HS-27A (cell line): ENCODE data around the gene STARD3.

ENCODE experiments used
- DNase-seq: peaks from one replicate; pipeline ENCODE4 v3.0.0-alpha.2; 2012; ENCODE audit warnings: low read depth, missing footprints

The STARD3 gene

GRCh38 chr17:39672522-39673334 lies 35.8 kb downstream of the STARD3 start:
- DNase-seq: no peak

DNA sequence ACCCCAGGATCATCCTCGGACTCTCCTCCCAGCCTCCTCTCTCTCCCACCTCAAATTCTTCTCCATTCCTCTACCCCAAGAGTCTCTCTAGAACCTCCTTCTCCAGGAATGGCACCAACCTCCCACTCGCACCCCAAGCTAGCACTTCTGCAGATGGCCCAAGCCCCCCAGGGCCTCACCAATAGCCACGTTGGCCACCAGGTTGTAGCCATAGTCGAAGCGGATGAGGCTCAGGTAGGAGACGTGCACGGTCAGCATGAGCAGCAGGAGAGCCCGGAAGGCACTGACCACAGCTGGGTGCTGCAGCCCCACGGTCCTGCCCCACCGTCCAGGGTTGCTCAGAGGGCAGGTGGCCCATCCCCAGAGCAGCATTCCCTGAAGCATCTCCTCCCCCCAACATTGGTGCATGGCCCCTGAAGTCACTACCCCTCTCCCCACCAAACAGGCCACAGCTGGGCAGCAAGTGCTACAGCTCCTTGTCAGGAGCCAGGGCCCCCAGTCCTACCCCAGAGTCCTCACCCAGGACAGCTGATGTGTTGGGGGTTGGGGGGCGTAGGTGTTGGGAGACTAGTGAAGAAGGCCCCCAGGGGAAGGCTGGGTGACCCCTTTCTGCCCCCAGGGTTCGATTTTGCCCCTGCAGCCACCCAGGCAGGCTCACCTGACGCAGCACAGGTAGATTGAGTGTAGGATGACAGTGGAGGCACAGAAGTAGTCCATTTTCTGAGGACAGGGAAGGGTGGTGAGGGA lies 36.6 kb downstream of the STARD3 start:
- no peak for DNase-seq

DNA sequence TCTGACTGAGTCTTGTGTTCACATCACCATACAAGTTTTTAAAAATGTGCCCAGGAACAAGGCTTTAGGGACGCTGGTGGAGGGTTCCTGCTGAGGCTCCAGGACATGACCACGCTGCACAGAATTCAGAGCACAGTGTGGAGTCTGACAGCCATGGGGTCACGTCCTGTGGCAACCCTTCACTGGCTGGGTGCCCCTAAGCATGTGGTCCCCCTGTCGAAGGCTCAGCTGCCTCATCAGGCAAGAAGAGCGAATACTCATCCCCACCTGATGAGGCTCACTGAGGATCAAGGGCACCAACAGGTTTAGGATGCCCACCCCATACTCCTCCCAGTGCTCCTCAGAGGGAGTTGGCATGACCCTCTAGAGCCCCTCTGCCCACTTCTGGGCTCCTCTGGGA lies 37.2 kb downstream of the STARD3 start:
- DNase-seq: no peak

DNA sequence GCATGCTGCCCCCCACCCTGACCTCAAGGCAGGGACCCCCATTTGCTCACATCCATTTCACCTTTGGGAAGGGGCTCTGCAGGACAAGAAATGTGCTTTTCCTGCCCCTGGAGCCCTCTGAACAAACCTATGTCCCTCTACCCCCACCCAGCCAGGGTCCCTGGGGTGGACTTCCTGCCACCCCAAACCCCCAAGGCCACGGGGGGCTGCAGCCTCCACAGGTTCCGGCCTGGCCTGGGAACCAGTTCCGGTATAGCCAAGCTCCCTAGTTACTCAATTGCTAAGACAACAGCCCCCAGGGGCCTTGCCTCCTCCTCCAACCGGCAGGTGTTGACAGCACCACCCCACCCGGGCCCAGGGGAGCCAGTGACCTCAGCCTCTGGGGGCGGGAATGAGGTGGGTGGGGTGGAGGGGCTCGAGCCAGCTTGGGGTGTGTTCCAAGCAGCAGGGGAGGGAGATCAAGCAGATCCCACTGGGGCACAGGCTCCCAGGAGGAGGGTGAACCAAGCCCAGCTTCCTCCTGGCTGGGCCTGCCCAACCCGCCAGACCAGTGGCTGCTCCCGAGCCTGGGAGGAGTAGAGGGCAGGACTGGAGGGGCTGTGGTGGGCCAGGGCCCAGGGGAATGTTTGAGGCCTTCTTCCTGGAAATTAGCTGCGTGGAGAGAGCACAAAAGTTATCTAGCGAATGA lies 37.9 kb downstream of the STARD3 start:
- DNase-seq: no peak

DNA sequence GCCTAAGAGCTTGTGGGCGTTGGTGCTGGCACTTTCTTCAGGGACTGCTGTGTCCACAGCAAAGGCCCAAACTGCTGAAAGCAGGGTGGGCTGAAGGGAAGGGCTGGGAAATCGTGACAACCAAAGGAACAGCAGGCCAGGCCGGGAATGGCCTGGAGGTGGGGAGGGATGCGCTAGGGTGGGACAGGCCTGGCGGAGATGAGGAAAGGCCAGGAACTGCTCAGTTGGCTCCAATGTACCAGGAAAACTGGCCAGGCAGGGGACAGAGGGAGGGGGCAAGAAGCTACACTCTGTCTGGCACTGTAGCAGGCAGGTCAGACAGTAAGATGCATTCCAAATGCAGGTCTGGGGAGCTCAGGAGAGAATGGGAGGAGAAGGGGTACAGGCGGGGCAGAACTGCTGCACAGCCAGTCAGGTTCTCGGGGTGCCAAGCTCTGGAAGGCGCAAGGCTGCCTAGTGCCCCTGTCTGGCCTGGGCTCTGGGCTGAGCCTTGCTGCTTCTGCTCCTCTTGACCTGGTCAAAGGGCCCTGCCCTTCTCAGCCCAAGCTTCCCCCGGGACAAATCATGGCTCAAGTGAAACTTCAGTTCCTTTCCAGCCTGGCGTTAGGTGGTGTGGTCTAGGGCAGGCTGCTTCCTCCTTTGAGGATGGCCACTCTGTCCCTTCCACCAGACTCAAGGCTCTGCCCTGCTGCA lies 38.6 kb downstream of the STARD3 start:
- no peak for DNase-seq

- no peak for DNase-seq
Observed at GRCh38 chr17:39676198-39676819, 39.4 kb downstream of the STARD3 start.

GRCh38 chr17:39677072-39677471 lies 40.1 kb downstream of the STARD3 start:
- DNase-seq: no peak

GRCh38 chr17:39677542-39678339 lies 40.8 kb downstream of the STARD3 start:
- no peak for DNase-seq

DNA sequence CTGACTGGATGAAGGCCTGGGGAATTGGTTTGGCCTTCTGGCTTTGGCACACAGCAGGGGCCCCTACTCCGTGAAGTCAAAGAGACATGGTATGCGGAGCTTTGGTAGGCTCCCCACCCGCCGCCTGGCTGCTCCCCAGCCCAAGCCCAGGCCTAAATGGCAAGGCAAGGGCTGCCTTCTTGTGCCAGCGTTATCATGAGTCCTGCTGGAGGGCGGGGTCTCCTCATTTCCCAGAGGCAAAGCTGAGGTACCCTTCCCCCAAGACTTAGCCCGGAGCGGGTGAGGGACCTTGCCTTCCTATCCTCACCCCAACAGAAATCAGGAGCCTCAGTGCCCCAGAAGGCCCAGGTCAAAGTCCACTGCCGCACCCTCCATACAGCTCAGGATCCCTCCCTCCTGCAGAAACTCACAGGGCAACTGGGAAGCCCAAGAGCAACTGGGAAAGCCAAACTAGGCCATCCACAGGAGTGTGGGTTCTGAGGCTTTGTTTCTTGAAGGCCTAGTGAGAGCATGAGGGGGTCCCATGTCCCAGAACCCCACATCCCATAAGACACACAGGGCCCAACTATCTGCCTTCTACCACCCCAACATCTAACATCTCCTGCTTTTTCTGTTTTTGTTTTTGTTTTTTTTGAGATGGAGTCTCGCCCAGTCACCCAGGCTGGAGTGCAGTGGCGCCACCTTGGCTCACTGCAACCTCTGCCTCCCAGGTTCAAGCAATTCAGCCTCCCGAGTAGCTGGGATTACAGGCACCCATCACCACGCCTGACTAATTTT lies 41.6 kb downstream of the STARD3 start:
- no peak for DNase-seq

DNA sequence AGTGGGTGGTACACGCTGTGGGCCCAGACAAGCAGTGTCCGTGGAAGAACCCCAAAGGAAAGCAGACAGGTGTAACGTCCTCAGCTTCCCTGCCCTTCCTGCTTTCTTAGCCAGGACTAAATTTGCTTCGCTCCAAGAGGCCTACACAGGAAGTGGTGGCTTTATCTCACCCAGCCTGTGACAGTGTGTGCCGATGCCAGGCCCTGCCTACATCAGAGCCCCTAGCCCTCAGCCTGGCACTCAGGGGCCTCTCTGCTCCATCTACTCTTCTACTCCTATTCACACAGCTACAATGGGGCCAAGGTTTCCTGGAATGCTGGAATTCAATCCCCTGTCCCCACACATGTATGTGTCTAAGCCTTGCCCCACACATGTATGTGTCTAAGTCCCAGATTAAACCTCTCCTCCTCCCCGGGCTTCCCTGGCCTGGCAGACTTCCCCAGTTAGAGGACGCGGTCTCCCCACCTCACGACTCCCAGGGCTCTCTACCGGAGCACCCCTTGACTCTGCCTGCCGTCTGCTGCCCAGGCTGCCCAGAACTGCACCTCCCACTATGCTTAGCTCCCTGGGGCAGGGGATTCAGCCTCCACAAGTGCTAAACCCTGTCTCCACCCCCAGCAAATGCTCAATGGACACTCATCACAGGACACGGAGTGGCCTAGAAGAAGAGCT lies 42.7 kb downstream of the STARD3 start:
- DNase-seq: no peak

DNA sequence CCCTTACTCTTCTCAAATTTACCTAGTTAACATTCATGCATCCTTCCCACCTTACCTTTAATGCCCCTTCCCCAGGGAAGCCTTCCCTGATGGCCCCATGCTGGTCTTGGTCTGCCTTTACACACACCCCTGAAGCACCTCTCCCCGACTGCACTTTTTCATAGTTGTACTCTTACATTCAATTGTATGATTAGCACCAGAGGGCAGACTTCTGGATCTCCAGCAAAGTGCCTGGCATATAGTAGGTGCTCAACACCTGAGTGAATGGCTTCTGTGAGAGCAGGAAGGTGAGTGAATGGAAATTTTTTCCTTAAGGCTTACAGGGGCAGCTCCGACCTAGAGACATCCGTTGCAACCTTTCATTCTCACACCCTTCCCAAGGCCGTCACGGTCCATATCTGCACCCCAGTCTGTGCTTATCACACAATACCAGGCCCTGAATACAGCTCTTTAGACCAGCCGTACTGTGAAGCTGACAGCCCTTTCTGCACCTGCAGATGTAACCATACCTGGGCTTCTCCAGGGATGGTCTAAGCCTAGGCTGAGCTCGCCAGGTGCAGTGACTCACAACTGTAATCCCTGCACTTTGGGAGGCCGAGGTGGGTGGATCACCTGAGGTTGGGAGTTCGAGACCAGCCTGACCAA lies 46.5 kb downstream of the STARD3 start:
- no peak for DNase-seq

DNA sequence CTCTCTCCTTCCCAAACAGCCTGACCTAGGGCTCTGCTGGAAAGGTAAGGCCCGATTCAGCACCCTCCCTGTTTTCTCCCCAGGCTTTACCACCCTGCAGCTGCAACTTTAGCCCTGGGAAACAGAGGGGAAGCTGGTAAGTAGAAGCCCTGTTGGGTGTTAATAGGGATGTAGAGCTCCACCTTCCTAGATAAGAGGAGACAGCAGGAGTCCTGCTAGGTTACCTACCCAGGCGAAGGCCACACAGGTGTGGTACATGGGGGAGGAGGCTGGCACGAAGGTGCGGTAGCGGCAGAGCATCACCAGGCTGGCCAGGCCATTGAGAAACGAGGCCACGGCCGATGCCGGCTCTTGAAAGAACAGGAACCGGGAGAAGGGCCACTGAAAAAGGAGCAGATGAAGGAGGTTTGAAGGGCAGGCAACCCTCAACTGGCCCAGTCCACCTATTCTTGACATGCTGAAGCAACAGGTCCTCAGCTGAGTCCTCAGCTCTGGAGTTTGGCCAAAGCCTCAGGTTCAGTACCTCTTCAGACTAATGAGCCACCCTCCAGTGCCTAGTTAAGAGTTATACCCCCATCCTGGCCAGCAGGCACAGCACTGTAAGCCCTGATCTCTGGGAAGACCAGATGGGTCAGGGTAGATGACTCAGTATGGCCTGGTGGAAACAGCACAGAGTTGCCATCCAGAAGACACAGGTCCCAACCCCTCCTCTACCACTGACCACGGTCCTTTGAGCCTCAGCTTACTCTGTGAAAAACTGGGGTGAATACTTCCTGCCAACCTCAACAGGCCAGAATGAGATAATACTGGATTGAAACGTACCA lies 47.6 kb downstream of the STARD3 start:
- no peak for DNase-seq

DNA sequence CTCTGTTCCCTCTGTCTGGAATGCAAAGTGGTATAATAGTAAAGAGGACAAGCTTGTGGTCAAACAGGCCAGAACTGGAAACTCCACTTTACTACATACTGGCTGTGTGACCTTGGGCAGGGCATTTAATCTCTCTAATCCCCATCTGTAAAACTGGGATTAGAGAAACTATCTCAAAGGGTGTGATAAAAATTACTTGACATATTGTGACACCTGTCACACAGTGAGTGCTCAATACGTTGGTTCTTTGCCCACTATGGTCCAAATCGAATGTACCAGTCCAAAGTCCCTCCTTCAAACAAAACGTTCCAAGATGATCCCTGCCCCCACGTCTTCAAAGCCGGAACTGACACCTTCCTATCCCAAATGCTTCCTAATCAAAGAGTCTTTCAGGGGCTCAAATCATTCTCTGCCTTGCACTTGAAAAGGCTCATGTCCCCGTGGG lies 50.2 kb downstream of the STARD3 start:
- DNase-seq: no peak

DNA sequence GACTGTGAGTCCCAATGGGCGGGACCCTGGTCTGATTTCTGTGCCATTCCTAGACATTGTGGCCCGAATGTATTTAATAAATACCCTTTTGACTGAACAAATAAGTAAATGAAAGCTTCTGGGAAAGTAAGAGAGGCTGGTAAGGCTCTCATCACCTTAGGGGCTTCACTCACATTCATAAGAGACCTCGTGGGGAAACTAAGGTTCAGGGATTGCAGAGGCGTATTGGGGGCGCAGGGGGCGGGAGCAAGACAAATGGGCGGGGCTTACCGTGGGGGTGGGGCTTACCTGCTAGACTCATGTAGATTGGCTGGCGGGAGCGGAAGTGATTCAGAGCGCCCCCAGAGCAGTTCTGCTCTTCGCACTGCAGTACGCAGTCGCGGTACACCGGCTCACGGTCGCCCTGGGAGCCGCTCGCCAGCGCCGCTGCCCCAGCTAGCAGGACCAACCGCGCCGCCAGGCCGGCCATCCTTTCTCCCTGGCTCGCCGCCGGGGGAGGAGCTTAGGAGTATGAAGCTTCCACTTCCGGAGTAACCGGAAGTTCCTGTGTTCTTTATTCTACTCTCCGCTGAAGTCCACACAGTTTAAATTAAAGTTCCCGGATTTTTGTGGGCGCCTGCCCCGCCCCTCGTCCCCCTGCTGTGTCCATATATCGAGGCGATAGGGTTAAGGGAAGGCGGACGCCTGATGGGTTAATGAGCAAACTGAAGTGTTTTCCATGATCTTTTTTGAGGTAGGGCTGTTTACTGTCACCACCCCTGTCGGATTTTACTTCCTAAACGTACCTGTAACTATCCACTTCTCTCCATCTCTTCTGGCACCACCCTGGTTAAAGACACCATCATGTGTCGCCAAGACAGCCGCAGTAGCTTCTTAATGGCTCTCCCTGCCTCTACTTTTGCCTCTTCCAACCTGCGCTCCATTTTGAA lies 50.9 kb downstream of the STARD3 start, which contains the start of gene PGAP3:
TSS of gene PGAP3 (minus strand) at position 512 of the 929 bp plus-strand sequence. CDS start at position 469, 43 bp downstream.
- peak; percentile 61 for DNase-seq

DNA sequence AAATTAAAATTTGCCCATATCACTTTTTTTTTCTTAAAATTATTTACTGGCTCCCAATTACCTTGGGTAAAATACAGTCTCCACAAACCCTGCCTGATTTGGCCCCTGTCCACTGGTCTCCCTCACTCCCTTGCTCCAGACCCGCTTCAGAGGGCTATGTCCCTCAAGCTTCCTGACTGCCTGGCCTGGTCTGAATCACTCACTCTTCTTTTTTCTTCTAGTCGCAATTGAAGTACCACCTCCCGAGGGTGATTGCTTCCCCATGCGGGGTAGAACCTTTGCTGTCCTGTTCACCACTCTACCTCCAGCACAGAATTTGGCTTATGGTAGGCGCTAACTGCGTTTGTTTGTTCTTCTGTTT lies 51.5 kb downstream of the STARD3 start:
- DNase-seq: no peak

GRCh38 chr17:39688945-39689344 lies 52.0 kb downstream of the STARD3 start:
- DNase-seq: no peak

GRCh38 chr17:39694593-39694992 lies 57.6 kb downstream of the STARD3 start:
- no peak for DNase-seq
